A673 (cell line): ENCODE data around the gene NSFL1C. TPM values are rescaled to one million over a fixed set of nuclear protein-coding genes. Genes with fewer than 3 reads are reported as not detected.

Experiments
- BruUV-seq: library from RNA; stranded (reverse); fragments of 400-500 nt; replicated peaks from 2 replicates; lab custom pipeline; 2021; lab: Mats Ljungman, UMichigan
- CTCF ChIA-PET: fragments of 300-600 bp; sonication (Branson Sonifier 250); formaldehyde crosslinking; loops from one replicate; lab custom pipeline; 2022; ENCODE audit warnings: antibody characterized with exemption; lab: Charles Lee
- POLR2A ChIA-PET: fragments of 300-600 bp; sonication (Branson Sonifier 250); formaldehyde crosslinking; loops from one replicate; lab custom pipeline; 2022; ENCODE audit warnings: antibody characterized with exemption; ENCODE audit not compliant: low non-redundant PET; lab: Charles Lee
- DNase-seq: peaks from one replicate; pipeline ENCODE4 v3.0.0-alpha.2; 2015; ENCODE audit warnings: low spot score
- H3K27ac ChIP-seq: fragments of 200-600 bp; sonication (generic); 2 replicates; pipeline ENCODE4 v1.5.1; 2016; ENCODE audit warnings: mixed run types, low read depth, mild to moderate bottlenecking, mixed read lengths, antibody characterized with exemption, low read length; ENCODE audit not compliant: poor library complexity, severe bottlenecking
- H3K27me3 ChIP-seq: fragments of 200-600 bp; sonication (generic); replicated peaks from 2 replicates; pipeline ENCODE4 v1.6.1; 2017; ENCODE audit warnings: mixed run types, low read depth, mild to moderate bottlenecking, mixed read lengths, antibody characterized with exemption, low read length; ENCODE audit not compliant: insufficient read depth, poor library complexity
- H3K36me3 ChIP-seq: fragments of 200-600 bp; sonication (generic); 2 replicates; pipeline ENCODE4 v1.6.1; 2016; ENCODE audit warnings: mixed run types, mild to moderate bottlenecking, mixed read lengths, antibody characterized with exemption, low read length; ENCODE audit not compliant: insufficient read depth, poor library complexity, severe bottlenecking
- H3K4me1 ChIP-seq: fragments of 200-600 bp; sonication (generic); 2 replicates; pipeline ENCODE4 v1.6.1; 2017; ENCODE audit warnings: mixed run types, mild to moderate bottlenecking, mixed read lengths, antibody characterized with exemption, low read length; ENCODE audit not compliant: insufficient read depth, poor library complexity, severe bottlenecking
- H3K4me3 ChIP-seq: fragments of 200-600 bp; sonication (generic); 2 replicates; pipeline ENCODE4 v1.5.1; 2016; ENCODE audit warnings: low read depth, mixed run types, mild to moderate bottlenecking, mixed read lengths, low read length; ENCODE audit not compliant: poor library complexity, severe bottlenecking
- H3K9me3 ChIP-seq: fragments of 200-600 bp; sonication (generic); 2 replicates; pipeline ENCODE4 v1.6.1; 2016; ENCODE audit warnings: mixed run types, low read depth, mild to moderate bottlenecking, mixed read lengths, antibody characterized with exemption, low read length; ENCODE audit not compliant: poor library complexity, severe bottlenecking
- CTCF ChIP-seq: fragments of 300-800, 200-600 bp; sonication (generic); conservative IDR thresholded peaks from 2 replicates; pipeline ENCODE4 v1.5.1; 2017; ENCODE audit warnings: low read depth, mild to moderate bottlenecking, antibody characterized with exemption, low read length, moderate library complexity, mixed read lengths
- EZH2 ChIP-seq: fragments of 200-600 bp; sonication (generic); IDR thresholded peaks from 2 replicates; pipeline ENCODE4 v1.6.1; 2017; ENCODE audit warnings: borderline replicate concordance, low read depth, mild to moderate bottlenecking, mixed read lengths, antibody characterized with exemption, low read length; ENCODE audit not compliant: poor library complexity, severe bottlenecking
- intact Hi-C: fragments of 100-400 bp; cut with micrococcal nuclease; formaldehyde crosslinking; loops from one replicate; pipeline ENCODE4 v1.10.0; 2022; ENCODE audit not compliant: unreplicated experiment
- total RNA-seq: library from RNA; stranded (reverse); gene quantifications from 2 replicates; pipeline ENCODE4 v1.2.3, GENCODE V29; 2021

Gene NSFL1C
- total RNA-seq, 1 experiment from 2014 or later = 158 TPM

GRCh38 chr20:1449370-1449769 lies 17.3 kb downstream of the NSFL1C start:
- no TSS peak for BruUV-seq
- no peaks in the 10 kb centered on the region for H3K4me1 ChIP-seq
- H3K4me3 ChIP-seq = no peak overlapping the region
- no peaks in the 10 kb centered on the region for H3K27me3 ChIP-seq
- CTCF ChIA-PET = no interaction called here
- H3K27ac ChIP-seq = no peak overlapping the region
- H3K36me3 ChIP-seq = peaks cover 99% of the 10 kb centered on the region
- TF ChIP-seq EZH2 (no peak), CTCF (no peak)
- no peak for DNase-seq
- POLR2A ChIA-PET = no interaction called here
- intact Hi-C loops = no loop called here
- H3K9me3 ChIP-seq = peaks cover 12% of the 10 kb centered on the region

GRCh38 chr20:1448081-1448620 lies 18.5 kb downstream of the NSFL1C start:
- Histone ChIP-seq H3K27me3 (no peaks in the 10 kb centered on the region), H3K4me3 (no peak overlapping the region), H3K9me3 (peaks cover 12% of the 10 kb centered on the region), H3K27ac (no peak overlapping the region), H3K36me3 (peaks cover 97% of the 10 kb centered on the region), H3K4me1 (no peaks in the 10 kb centered on the region)
- no TSS peak for BruUV-seq
- intact Hi-C loops = no loop called here
- no peak for DNase-seq
- ChIA-PET POLR2A (no interaction called here), CTCF (no interaction called here)
- TF ChIP-seq CTCF = no peak

GRCh38 chr20:1446536-1446935 lies 20.1 kb downstream of the NSFL1C start:
- Histone ChIP-seq H3K9me3 (peaks cover 12% of the 10 kb centered on the region), H3K4me3 (no peak overlapping the region), H3K27ac (no peak overlapping the region), H3K27me3 (no peaks in the 10 kb centered on the region), H3K36me3 (peaks cover 81% of the 10 kb centered on the region), H3K4me1 (no peaks in the 10 kb centered on the region)
- CTCF ChIA-PET = no interaction called here
- TF ChIP-seq EZH2 (no peak), CTCF (no peak)
- intact Hi-C loops = no loop called here
- POLR2A ChIA-PET = no interaction called here
- DNase-seq = no peak
- BruUV-seq = no TSS peak
